ENCODE results near the gene TNIK. TPM values are rescaled to one million over a fixed set of nuclear protein-coding genes. Genes with fewer than 3 reads are reported as not detected.

Gene TNIK
- total and polyA plus RNA-seq, 10 of the 15 experiments (the other 5 are each of a cell fraction or from before 2014, with no cell fraction given): 13.9 to 74.3 (median 48.2) TPM

DNA sequence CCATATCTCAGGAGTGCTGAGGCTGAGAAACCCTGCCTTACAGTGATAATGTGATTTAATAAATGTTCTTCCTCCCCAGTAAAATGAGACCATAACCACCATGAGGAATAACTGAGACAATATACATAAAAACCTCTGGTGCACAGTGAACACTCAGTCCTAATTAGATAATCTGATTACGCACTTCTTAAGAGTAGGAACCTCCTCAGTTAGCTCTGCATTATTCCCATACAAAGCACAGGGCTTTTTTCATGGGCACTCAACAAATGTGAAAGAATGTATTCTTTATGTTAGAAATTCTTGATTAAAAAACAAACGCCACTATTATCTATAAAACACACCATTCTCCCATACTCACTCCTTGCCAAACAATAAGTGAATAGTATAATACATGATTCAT, 97.0 kb downstream of the TNIK start:
- H3K36me3 ChIP-seq (ENCODE audit: control insufficient read depth in 2 of 2, insufficient read depth in 2 of 2, low read length in 1 of 2): peaks cover 0 to 11% of the 10 kb centered on the region in 2 experiments; a peak in 2 of 4 replicates
- ChIA-PET CTCF (interaction anchor here (1.1 to 3.0 kb wide), 5 partner anchors 9 to 115 kb away, joined by 3 to 12 read pairs (median 6); no protein-coding TSS in a partner anchor), POLR2A (interaction anchor here (0.6 to 0.7 kb wide), 2 partner anchors 9 to 11 kb away, joined by 3 read pairs; no protein-coding TSS in a partner anchor), SMC1A (ENCODE audit: uncharacterized antibody, unreplicated experiment) (interaction anchor here (1.4 to 5.0 kb wide), 4 partner anchors 8 to 15 kb away, joined by 4 to 26 read pairs (median 6); no protein-coding TSS in a partner anchor), RAD21 (ENCODE audit: unreplicated experiment) (interaction anchor here (1.0 kb wide), 1 partner anchor 15 kb away, joined by 6 read pairs; no protein-coding TSS in a partner anchor)
- H3K4me2 ChIP-seq (ENCODE audit: control insufficient read depth, insufficient read depth): no peak overlapping the region
- H2AFZ ChIP-seq (ENCODE audit: control insufficient read depth, low read depth, low read length): no peak overlapping the region
- H4K20me1 ChIP-seq (ENCODE audit: control insufficient read depth, insufficient read depth): no peaks in the 10 kb centered on the region
- peaks cover 91% of the 10 kb centered on the region for H3K79me2 ChIP-seq (ENCODE audit: control insufficient read depth, insufficient read depth, low read length)
- peaks cover 5% of the 10 kb centered on the region for H3K9me3 ChIP-seq (replicated peaks; ENCODE audit: control insufficient read depth, insufficient read depth, low read length)
- in situ Hi-C loops (cut with MboI): no loop called here
- 96% methylated on average over 2 of the region's 2 CpGs for WGBS (ENCODE audit: insufficient coverage, insufficient replicate concordance, low lambda C conversion rate, missing lambda C conversion rate)
- FAIRE-seq (no peak), ATAC-seq (no peak), DNase-seq (ENCODE audit: low read depth, low spot score) (no peak)
- H3K27ac ChIP-seq (ENCODE audit: control insufficient read depth, insufficient read depth): no peak overlapping the region
- H3K27me3 ChIP-seq (replicated peaks in 1 of 2; ENCODE audit: control insufficient read depth in 2 of 2, insufficient read depth in 2 of 2, low read length in 1 of 2): no peaks in the 10 kb centered on the region
- peaks cover 18% of the 10 kb centered on the region for H3K4me1 ChIP-seq (ENCODE audit: control insufficient read depth, insufficient read depth, low read length)
- intact Hi-C loops (cut with micrococcal nuclease; ENCODE audit: unreplicated experiment): no loop called here
- BruUV-seq (replicated peaks): no TSS peak
- H3K9ac ChIP-seq (ENCODE audit: control insufficient read depth, insufficient read depth, low read length): no peak overlapping the region
- no peak overlapping the region for H3K4me3 ChIP-seq
- TF ChIP-seq TCF7 (IDR thresholded peaks at IDR 0.05; ENCODE audit: borderline replicate concordance) (no peak), TARDBP (IDR thresholded peaks at IDR 0.05; ENCODE audit: borderline replicate concordance) (no peak), PAX5 (IDR thresholded peaks at IDR 0.05; ENCODE audit: borderline replicate concordance, low read depth, low read length) (no peak), RAD51 (IDR thresholded peaks at IDR 0.05) (no peak), GABPA (IDR thresholded peaks at IDR 0.05; ENCODE audit: low read depth) (no peak), SMC3 (IDR thresholded peaks at IDR 0.05; ENCODE audit: borderline replicate concordance, low read length) (no peak)
- TF ChIP-seq, protein P1, sequence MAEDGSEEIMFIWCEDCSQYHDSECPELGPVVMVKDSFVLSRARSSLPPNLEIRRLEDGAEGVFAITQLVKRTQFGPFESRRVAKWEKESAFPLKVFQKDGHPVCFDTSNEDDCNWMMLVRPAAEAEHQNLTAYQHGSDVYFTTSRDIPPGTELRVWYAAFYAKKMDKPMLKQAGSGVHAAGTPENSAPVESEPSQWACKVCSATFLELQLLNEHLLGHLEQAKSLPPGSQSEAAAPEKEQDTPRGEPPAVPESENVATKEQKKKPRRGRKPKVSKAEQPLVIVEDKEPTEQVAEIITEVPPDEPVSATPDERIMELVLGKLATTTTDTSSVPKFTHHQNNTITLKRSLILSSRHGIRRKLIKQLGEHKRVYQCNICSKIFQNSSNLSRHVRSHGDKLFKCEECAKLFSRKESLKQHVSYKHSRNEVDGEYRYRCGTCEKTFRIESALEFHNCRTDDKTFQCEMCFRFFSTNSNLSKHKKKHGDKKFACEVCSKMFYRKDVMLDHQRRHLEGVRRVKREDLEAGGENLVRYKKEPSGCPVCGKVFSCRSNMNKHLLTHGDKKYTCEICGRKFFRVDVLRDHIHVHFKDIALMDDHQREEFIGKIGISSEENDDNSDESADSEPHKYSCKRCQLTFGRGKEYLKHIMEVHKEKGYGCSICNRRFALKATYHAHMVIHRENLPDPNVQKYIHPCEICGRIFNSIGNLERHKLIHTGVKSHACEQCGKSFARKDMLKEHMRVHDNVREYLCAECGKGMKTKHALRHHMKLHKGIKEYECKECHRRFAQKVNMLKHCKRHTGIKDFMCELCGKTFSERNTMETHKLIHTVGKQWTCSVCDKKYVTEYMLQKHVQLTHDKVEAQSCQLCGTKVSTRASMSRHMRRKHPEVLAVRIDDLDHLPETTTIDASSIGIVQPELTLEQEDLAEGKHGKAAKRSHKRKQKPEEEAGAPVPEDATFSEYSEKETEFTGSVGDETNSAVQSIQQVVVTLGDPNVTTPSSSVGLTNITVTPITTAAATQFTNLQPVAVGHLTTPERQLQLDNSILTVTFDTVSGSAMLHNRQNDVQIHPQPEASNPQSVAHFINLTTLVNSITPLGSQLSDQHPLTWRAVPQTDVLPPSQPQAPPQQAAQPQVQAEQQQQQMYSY (CRISPR knock-in tag; IDR thresholded peaks at IDR 0.05): no peak
- TF ChIP-seq, protein P2, sequence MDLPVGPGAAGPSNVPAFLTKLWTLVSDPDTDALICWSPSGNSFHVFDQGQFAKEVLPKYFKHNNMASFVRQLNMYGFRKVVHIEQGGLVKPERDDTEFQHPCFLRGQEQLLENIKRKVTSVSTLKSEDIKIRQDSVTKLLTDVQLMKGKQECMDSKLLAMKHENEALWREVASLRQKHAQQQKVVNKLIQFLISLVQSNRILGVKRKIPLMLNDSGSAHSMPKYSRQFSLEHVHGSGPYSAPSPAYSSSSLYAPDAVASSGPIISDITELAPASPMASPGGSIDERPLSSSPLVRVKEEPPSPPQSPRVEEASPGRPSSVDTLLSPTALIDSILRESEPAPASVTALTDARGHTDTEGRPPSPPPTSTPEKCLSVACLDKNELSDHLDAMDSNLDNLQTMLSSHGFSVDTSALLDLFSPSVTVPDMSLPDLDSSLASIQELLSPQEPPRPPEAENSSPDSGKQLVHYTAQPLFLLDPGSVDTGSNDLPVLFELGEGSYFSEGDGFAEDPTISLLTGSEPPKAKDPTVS (IDR thresholded peaks at IDR 0.05; ENCODE audit: low read depth, low read length): no peak
- TF ChIP-seq, protein P3, sequence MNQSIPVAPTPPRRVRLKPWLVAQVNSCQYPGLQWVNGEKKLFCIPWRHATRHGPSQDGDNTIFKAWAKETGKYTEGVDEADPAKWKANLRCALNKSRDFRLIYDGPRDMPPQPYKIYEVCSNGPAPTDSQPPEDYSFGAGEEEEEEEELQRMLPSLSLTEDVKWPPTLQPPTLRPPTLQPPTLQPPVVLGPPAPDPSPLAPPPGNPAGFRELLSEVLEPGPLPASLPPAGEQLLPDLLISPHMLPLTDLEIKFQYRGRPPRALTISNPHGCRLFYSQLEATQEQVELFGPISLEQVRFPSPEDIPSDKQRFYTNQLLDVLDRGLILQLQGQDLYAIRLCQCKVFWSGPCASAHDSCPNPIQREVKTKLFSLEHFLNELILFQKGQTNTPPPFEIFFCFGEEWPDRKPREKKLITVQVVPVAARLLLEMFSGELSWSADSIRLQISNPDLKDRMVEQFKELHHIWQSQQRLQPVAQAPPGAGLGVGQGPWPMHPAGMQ (IDR thresholded peaks at IDR 0.05; ENCODE audit: borderline replicate concordance): no peak
- TF ChIP-seq, protein P4, sequence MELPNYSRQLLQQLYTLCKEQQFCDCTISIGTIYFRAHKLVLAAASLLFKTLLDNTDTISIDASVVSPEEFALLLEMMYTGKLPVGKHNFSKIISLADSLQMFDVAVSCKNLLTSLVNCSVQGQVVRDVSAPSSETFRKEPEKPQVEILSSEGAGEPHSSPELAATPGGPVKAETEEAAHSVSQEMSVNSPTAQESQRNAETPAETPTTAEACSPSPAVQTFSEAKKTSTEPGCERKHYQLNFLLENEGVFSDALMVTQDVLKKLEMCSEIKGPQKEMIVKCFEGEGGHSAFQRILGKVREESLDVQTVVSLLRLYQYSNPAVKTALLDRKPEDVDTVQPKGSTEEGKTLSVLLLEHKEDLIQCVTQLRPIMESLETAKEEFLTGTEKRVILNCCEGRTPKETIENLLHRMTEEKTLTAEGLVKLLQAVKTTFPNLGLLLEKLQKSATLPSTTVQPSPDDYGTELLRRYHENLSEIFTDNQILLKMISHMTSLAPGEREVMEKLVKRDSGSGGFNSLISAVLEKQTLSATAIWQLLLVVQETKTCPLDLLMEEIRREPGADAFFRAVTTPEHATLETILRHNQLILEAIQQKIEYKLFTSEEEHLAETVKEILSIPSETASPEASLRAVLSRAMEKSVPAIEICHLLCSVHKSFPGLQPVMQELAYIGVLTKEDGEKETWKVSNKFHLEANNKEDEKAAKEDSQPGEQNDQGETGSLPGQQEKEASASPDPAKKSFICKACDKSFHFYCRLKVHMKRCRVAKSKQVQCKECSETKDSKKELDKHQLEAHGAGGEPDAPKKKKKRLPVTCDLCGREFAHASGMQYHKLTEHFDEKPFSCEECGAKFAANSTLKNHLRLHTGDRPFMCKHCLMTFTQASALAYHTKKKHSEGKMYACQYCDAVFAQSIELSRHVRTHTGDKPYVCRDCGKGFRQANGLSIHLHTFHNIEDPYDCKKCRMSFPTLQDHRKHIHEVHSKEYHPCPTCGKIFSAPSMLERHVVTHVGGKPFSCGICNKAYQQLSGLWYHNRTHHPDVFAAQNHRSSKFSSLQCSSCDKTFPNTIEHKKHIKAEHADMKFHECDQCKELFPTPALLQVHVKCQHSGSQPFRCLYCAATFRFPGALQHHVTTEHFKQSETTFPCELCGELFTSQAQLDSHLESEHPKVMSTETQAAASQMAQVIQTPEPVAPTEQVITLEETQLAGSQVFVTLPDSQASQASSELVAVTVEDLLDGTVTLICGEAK (IDR thresholded peaks at IDR 0.05; ENCODE audit: borderline replicate concordance): no peak

All from GM12878 (cell line).